Motor neuron (in vitro differentiated cells): ENCODE measurements around the gene WDR90. TPM values are rescaled to one million over a fixed set of nuclear protein-coding genes. Genes with fewer than 3 reads are reported as not detected.
"Not testable (repeated sequence)": the region's sequence is repeated elsewhere in the genome, so short reads cannot be mapped to it uniquely, and the experiment has no call there.

ENCODE experiments used
- ATAC-seq, 8 experiments: fragments of 200-7000 bp; cut with Tn5 transposase; replicated peaks in 6 of 8; 2 replicates each; pipeline ENCODE4 v1.8.0; 2021; ENCODE audit warnings: mild to moderate bottlenecking in 8 of 8, moderate library complexity in 8 of 8
- H3K27ac ChIP-seq, 2 donors: fragments of 250-450 bp; sonication (Bioruptor Pico); 2 replicates each; pipeline ENCODE4 v1.9.0; 2021; ENCODE audit warnings: antibody characterized with exemption in 2 of 2, mild to moderate bottlenecking in 2 of 2, moderate library complexity in 1 of 2
- H3K4me1 ChIP-seq, 2 donors: fragments of 250-450 bp; sonication (Bioruptor Pico); replicated peaks in 1 of 2; 2 replicates each; pipeline ENCODE4 v1.6.1; 2021; ENCODE audit warnings: antibody characterized with exemption in 2 of 2, mild to moderate bottlenecking in 2 of 2, moderate library complexity in 1 of 2
- H3K4me3 ChIP-seq, 5 donors: fragments of 250-450 bp; sonication (Bioruptor Pico); 2 replicates each; pipeline ENCODE4 v1.9.0; 2021; ENCODE audit warnings: antibody characterized with exemption in 5 of 5, mild to moderate bottlenecking in 5 of 5, moderate library complexity in 4 of 5
- WGBS, 10 experiments: fragments of 450-650 bp; shearing (Covaris generic); methylation state at CpG; one replicate each; pipeline ENCODE4 v1.0.0; 2022; 5-methylcytosine and 5-hydroxymethylcytosine counted together
- in situ Hi-C, 9 experiments: fragments of 400-800 bp; cut with MboI; loops; one replicate each; pipeline ENCODE4 v1.15.0; 2021; ENCODE audit warnings: low sequenced_read_pairs in 9 of 9, low pct_unique_long_range_greater_than_20kb in 2 of 9; ENCODE audit not compliant: unreplicated experiment in 9 of 9
- total RNA-seq, 8 experiments: library from RNA; unstranded; fragments of 300-600 nt; gene quantifications; 2 replicates each; pipeline versions ENCODE4 v1.2.3 to v1.2.4, GENCODE V29; 2022

WDR90 gene
- total RNA-seq, 8 experiments from 2014 or later = 8.0 to 62.4 (median 16.4) TPM

DNA sequence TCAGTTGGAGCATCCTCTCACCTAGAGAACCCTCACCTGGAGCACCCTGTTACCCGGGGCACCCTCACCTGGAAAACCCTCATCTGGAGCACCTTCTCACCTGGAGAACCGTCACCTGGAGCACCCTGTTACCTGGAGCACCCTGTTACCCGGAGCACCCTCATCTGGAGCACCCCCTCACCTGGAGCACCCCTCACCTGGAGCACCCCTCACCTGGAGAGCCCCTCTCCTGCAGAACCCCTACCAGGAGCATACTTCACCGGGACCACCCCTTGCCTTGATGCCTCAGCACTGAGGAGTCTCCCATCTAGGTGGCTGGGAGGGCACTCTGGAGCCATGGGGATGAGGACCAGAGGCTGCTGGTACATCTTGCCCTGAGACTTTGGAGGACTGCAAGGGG is 59.8 kb downstream of the WDR90 start:
- peak in 1 of 8 experiments; percentile 0 for ATAC-seq
- no CpG with 5 or more reads among the region's 4 CpGs for WGBS, 10 experiments
- in situ Hi-C loops = loop anchor here in 1 of 9 experiments (25.0 kb wide), 1 partner anchor 353 kb away; the partner anchor contains the start of gene SSTR5
- Histone ChIP-seq H3K4me1 (peaks cover 48 to 54% of the 10 kb centered on the region in 2 donors), H3K4me3 (no peak overlapping the region), H3K27ac (peak overlapping the region; percentile 87 to 92)

DNA sequence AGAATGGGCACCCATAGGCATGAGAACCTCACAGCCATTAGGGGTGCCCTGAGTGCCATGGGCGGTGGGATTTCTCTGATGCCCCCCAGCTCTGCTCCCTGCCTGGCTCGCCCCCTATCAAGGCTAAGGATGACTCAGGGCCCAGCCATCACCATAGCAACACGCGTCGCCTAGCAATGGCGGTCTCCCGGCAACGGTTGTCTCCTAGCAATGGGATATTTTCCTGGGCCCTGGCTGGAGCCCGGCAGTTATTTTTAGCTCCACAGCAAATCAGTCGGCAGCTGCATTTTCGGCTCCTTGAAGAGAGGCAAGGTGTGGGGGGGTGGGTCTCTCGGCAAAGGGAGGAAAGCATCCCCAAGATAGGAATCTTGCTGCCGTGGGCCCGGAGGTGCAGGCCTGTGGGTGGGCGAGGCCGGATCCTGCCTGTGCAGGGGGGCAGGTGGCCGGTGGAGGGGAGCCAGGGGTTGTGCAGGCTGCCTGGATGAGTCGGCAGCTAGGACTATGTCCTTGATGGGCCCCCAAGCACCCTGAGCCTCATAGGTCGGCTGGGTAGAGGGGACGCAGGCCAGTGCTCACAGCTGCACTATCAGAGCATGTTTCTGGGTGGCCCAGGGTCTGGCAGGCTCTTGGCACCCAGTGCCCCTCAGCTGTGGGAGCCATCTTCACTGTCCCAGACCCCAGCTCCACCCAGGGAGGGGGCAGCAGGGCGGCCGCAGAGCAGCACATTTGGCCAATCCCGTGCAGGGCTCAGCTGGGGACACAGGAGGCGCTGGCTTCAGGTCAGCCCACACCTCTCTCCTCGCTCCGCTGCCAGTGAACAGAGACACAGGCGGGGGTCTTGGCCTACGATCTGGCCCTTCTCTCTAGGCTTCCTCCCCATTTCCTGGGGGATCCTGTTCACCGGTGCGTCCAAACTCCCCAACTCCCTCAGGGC is 60.7 kb downstream of the WDR90 start:
- in situ Hi-C loops = loop anchor here in 1 of 9 experiments (25.0 kb wide), 1 partner anchor 352 kb away; the partner anchor contains the start of gene SSTR5
- ATAC-seq = peak; percentile 28 to 71 (median 58)
- 0 to 50% (median 4%) methylated on average over 1 to 5 of the region's 30 CpGs; no CpG with 5 or more reads in 4 of the 10 experiments for WGBS, 10 experiments
- Histone ChIP-seq H3K4me3 (peak overlapping the region; percentile 27 to 35 (median 28)), H3K4me1 (peaks cover 42 to 53% of the 10 kb centered on the region in 2 donors), H3K27ac (peak overlapping the region; percentile 87 to 92)

DNA sequence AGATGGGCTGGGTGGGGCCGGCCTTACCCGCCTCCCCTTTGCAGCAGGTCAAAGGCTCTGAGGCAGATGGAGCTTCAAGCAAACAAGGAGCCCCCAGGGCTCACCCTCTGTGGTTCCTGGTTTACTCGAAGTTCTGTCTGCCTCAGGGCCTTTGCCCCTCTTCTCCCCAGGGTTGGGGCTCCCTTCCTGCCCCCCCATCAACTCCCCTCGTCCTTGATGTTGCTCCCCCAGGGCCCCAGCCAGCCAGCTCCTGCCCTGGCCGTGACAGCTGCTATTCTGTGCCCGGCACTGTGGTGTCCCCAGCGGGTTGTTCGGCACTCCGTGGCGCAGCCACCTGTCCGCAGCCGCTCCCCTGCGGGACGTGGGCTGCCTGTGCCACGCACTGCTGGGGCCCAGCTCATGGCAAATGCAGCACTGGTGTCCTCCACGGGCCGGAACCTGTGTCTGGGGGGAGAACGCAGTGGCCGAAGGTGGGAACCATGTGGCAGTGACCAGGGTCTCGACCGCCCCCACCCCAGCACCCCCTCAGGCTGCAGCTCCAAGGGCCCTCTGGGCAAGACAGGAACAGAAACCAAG is 61.4 kb downstream of the WDR90 start:
- H3K4me3 ChIP-seq = peak overlapping the region; percentile 27 to 35 (median 28)
- ATAC-seq = no peak
- peak overlapping the region; percentile 87 to 92 for H3K27ac ChIP-seq
- WGBS, 10 experiments = 14% methylated on average over 3 of the region's 21 CpGs; no CpG with 5 or more reads in 9 of the 10 experiments
- H3K4me1 ChIP-seq = peaks cover 42 to 53% of the 10 kb centered on the region in 2 donors
- in situ Hi-C loops = loop anchor here in 1 of 9 experiments (25.0 kb wide), 1 partner anchor 352 kb away; the partner anchor contains the start of gene SSTR5

DNA sequence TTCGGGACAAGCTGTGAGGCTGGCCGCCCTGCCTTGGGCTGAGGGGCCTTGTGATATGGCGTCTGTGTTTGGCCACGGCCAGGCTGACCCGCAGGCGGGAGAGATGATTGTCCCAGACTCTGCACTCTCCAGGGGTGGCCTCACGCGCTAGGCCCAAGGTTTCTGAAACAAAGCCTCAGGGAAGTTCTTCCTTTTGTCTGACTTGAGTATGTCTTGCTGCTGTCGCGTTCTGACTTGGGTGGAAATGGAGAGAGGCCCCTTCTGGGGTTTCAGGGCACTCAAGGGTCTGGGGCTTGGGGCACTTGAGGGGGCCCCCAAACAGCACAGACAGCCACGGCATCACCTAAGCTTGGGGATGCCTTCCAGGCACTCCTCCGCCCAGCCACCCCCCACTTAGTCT is 61.9 kb downstream of the WDR90 start:
- WGBS, 10 experiments = 20 to 72% (median 52%) methylated on average over 2 to 5 of the region's 12 CpGs; no CpG with 5 or more reads in 7 of the 10 experiments
- peak overlapping the region in 1 of 5 donors; percentile 35 for H3K4me3 ChIP-seq
- ATAC-seq = no peak
- in situ Hi-C loops = loop anchor here in 1 of 9 experiments (25.0 kb wide), 1 partner anchor 351 kb away; the partner anchor contains the start of gene SSTR5
- H3K4me1 ChIP-seq = peaks cover 45 to 52% of the 10 kb centered on the region in 2 donors
- peak overlapping the region; percentile 87 to 92 for H3K27ac ChIP-seq

DNA sequence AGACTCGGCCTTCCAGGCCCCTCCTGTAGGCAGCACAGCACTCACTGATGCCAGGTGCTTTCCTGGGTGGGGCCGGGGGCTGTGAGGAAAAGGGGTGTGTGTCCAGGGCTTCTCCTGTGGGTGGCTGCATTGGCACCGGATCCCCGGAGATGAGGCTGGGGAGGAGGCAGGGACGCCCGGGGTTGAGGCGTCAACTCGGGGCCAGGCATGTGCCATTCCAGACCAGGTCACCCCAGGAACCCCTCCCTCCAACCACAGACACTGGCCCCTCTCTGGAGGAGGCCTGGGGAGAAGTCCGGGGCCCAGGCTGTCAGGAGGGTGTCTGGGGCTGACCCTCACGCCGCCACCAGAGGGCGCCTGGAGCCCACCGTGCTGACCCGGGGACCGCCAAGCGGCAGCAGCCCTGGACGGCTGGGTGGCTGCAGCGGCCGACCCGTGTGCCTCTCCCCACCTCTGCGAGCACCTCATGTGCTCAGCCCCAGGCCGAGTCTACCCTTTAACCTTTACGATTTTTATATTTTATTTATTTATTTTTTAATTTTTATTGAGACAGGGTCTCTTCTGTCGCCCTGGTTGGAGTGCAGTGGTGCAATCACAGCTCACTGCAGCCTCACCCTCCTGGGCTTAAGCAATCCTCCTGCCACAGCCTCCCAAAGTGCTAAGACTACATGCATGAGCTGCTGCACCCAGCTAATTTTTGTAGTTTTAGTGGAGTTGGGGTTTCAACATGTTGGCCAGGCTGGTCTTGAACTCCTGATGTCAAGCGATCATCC is 62.6 kb downstream of the WDR90 start:
- in situ Hi-C loops = loop anchor here in 1 of 9 experiments (25.0 kb wide), 1 partner anchor 351 kb away; the partner anchor contains the start of gene SSTR5
- WGBS, 10 experiments = 0 to 100% (median 22%) methylated on average over 1 to 12 of the region's 25 CpGs; no CpG with 5 or more reads in 2 of the 10 experiments
- Histone ChIP-seq H3K27ac (peak overlapping the region; percentile 87 to 92), H3K4me3 (peak overlapping the region in 1 of 5 donors; percentile 10), H3K4me1 (peaks cover 46 to 50% of the 10 kb centered on the region in 2 donors)
- ATAC-seq = peak; percentile 7 to 52 (median 16)

DNA sequence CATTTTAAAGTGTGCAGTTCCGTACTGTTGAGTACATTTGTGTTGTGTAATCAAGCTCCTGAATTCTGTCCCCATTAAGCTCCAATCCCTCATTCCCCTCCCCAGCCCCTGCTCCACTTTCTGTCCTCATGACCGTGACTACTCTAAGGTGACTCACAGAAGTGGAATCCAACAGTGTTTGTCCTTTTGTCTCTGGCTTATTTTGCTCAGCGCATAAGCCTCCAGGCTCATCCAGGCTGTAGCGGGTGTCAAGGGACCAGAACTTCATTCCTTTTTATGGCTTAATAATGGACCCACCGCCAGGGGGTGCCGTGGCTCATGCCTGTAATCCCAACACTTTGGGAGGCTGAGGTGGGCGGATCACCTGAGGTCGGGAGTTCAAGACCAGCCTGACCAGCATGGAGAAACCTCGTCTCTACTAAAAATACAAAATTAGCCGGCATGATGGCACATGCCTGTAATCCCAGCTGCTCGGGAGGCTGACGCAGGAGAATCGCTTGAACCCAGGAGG is 63.6 kb downstream of the WDR90 start:
- in situ Hi-C loops = loop anchor here in 1 of 9 experiments (25.0 kb wide), 1 partner anchor 350 kb away; the partner anchor contains the start of gene SSTR5
- peaks cover 51 to 55% of the 10 kb centered on the region in 2 donors for H3K4me1 ChIP-seq
- H3K27ac ChIP-seq, ATAC-seq, H3K4me3 ChIP-seq: not testable (repeated sequence)
- WGBS, 10 experiments = 22 to 100% (median 56%) methylated on average over 1 to 7 of the region's 13 CpGs; no CpG with 5 or more reads in 2 of the 10 experiments

DNA sequence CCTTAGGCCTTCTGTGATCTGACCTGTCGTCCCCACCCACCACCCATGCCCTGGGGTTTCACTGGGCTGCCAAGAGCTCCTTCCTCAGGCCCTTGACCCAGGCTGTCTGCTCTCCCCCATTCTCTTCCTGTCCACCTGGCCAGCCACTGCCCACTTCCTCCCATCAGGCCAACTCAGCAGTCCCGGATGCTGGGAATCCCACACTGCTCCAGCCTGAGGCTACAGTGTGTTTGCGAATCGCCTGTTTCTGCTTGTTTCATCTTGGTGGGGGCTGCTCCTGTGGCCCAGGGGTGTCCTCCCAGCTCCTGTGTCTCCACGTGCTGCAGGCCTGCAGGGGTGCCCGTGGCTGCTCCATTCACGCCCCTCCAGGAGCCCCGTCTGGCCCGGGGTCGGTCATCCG is 64.9 kb downstream of the WDR90 start:
- in situ Hi-C loops = loop anchor here in 1 of 9 experiments (25.0 kb wide), 1 partner anchor 348 kb away; the partner anchor contains the start of gene SSTR5
- ATAC-seq = no peak
- Histone ChIP-seq H3K4me3 (peak overlapping the region in 3 of 5 donors; percentile 61 to 74 (median 65)), H3K27ac (no peak overlapping the region), H3K4me1 (peaks cover 60 to 64% of the 10 kb centered on the region in 2 donors)
- 80 to 100% (median 100%) methylated on average over 1 of the region's 11 CpGs; no CpG with 5 or more reads in 7 of the 10 experiments for WGBS, 10 experiments

DNA sequence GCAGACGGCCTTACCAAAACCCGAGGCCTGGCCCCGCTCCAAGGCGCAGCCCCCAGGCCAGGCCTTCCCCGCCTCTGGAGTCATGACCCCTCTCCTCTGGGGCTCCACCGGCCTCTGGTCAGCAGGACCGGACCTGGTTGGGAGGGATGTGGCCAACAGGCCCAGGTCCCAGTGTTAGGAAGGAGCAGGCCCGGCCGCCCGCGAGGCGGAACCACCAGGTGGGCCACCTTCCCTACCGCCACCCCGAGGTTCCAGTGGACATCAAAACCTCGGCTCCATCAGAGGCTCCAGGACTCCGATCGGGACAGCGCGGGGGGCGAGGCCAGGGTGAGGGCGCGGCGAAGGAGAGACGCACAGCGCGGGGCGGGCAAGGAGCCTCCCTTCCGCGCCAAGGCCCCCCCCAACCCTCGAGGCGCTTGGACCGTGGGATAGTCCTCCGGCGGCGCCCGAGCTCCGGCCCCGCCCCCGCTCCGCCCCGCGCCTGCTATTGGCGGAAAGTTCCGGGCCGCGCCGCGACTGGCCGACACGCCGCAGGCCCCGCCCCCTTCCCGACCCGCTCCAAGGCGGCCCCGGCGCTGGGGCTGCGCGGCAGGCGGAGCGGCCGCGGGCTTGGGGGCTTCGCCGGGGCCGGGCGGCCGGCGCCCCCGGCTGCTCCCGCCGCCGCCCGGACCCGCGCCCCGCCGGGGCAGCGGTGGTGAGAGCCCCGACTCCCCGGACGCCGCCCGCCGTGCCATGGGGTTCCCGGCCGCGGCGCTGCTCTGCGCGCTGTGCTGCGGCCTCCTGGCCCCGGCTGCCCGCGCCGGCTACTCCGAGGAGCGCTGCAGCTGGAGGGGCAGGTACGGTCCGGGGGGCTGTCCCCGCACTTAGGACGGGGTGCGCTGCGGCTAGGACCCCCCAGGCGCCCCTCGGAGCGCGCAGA is 65.7 kb downstream of the WDR90 start, which contains the start of gene METRN:
METRN (plus strand) TSS at position 561 of the 919 bp plus-strand sequence; CDS start at position 733, 172 bp downstream.
- peak; percentile 65 to 82 (median 71) for ATAC-seq
- Histone ChIP-seq H3K4me3 (peak within 1 kb of the TSS; percentile 41 to 74 (median 61)), H3K4me1 (peaks cover 61 to 66% of the 10 kb centered on the region in 2 donors), H3K27ac (peak within 1 kb of the TSS; percentile 51 to 89)
- in situ Hi-C loops = loop anchor here in 1 of 9 experiments (25.0 kb wide), 1 partner anchor 347 kb away; the partner anchor contains the start of gene SSTR5
- no CpG with 5 or more reads among the region's 108 CpGs for WGBS, 10 experiments

DNA sequence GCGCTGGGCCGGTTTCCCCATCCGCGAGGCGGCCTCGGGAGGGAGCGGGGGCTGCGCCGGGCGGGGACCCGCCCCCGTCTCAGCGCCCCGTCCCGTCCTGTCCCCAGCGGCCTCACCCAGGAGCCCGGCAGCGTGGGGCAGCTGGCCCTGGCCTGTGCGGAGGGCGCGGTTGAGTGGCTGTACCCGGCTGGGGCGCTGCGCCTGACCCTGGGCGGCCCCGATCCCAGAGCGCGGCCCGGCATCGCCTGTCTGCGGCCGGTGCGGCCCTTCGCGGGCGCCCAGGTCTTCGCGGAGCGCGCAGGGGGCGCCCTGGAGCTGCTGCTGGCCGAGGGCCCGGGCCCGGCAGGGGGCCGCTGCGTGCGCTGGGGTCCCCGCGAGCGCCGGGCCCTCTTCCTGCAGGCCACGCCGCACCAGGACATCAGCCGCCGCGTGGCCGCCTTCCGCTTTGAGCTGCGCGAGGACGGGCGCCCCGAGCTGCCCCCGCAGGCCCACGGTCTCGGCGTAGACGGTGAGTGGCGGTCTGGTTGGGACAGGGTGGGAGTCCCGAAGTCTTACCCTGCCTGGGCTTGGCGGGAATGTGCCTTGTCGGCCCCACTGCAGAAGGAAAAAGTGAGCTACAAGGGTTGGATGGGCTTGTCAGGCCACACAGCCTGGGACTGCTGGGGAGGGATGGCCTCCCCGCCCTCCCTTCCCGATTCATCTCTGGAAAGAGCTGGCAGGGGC is 66.5 kb downstream of the WDR90 start:
- Histone ChIP-seq H3K4me3 (peak overlapping the region; percentile 41 to 74 (median 61)), H3K4me1 (peaks cover 53 to 59% of the 10 kb centered on the region in 2 donors), H3K27ac (peak overlapping the region; percentile 51 to 89)
- peak; percentile 12 to 28 (median 25) for ATAC-seq
- WGBS, 10 experiments = 0 to 4% (median 0%) methylated on average over 3 to 13 of the region's 74 CpGs; no CpG with 5 or more reads in 7 of the 10 experiments
- in situ Hi-C loops = loop anchor here in 1 of 9 experiments (25.0 kb wide), 1 partner anchor 347 kb away; the partner anchor contains the start of gene SSTR5

DNA sequence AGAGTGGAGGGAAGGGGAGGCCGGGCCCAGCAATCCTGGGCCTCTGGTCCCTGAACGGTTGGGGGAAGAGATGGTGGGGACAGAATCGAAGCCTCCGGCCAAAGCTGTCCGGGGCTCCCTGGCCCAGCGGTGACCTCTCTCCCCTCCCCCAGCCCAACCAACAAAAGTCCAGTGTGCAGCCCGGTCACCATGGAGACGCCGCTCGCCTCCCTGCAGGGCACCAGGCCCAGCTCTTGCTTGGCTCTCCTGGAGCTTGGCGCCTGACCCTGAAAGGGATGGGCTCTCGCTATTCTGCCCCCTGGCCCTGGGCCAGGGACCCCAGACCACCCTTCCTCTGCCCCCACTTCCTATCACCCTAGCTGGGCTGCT is 67.0 kb downstream of the WDR90 start:
- peak overlapping the region; percentile 41 to 74 (median 61) for H3K4me3 ChIP-seq
- H3K4me1 ChIP-seq = peaks cover 47 to 54% of the 10 kb centered on the region in 2 donors
- ATAC-seq = peak in 4 of 8 experiments; percentile 1 to 8 (median 4)
- in situ Hi-C loops = loop anchor here in 1 of 9 experiments (25.0 kb wide), 1 partner anchor 346 kb away; the partner anchor contains the start of gene SSTR5
- peak overlapping the region; percentile 51 to 89 for H3K27ac ChIP-seq
- no CpG with 5 or more reads among the region's 12 CpGs for WGBS, 10 experiments
